Neural progenitor cell (in vitro differentiated cells): ENCODE measurements around the gene MAGED2.

Experiments
- CTCF ChIP-seq: fragments of 200-600 bp; sonication (generic); IDR thresholded peaks from 2 replicates; pipeline ENCODE4 v1.5.1; 2017; ENCODE audit warnings: antibody characterized with exemption, mild to moderate bottlenecking
- EZH2 ChIP-seq: fragments of 200-600 bp; sonication (generic); IDR thresholded peaks from 2 replicates; pipeline ENCODE4 v1.6.1; 2017; ENCODE audit warnings: antibody characterized with exemption, mild to moderate bottlenecking, moderate library complexity

DNA sequence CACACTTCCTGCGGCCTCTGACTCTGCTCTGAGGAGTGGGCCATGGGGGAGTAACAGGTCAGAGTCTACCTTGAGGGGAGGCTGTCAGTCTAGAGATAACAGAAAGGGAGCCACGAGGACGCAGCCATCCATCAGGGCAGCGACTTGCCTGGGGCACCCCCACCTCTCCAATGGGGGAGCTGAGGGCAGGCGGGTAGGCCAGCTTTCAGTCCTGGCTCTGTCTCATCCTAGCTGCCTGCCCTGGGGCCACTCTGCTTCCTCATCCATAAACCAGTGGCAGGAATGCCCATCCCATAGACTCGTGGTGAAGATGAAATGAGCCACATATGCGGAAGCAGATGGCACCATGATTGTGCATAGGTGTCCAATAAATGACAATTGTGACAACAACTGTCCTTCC is 13.2 kb downstream of the MAGED2 start:
- TF ChIP-seq CTCF, result no peak
- TF ChIP-seq EZH2, result no peak
